NCI-H526 (cell line): ENCODE measurements around the gene PPTC7.
"Not testable (repeated sequence)": the region's sequence is repeated elsewhere in the genome, so short reads cannot be mapped to it uniquely, and the experiment has no call there.

Source experiments
- DNase-seq, 2 experiments: peaks; one replicate each; lab custom pipeline; 2025; lab: John Stamatoyannopoulos, UW

Gene PPTC7

GRCh38 chr12:110561471-110562201, 21.5 kb downstream of the PPTC7 start:
- no peak for DNase-seq

- DNase-seq: no peak
Observed at GRCh38 chr12:110560946-110561345, 22.2 kb downstream of the PPTC7 start.

- DNase-seq: no peak
Observed at GRCh38 chr12:110560048-110560447, 23.1 kb downstream of the PPTC7 start.

GRCh38 chr12:110558945-110559344, 24.2 kb downstream of the PPTC7 start:
- not testable (repeated sequence) for DNase-seq

GRCh38 chr12:110557300-110557699, 25.8 kb downstream of the PPTC7 start:
- no peak for DNase-seq

- no peak for DNase-seq
Observed at GRCh38 chr12:110556705-110557104, 26.4 kb downstream of the PPTC7 start.

GRCh38 chr12:110555577-110556406, 27.3 kb downstream of the PPTC7 start:
- no peak for DNase-seq

GRCh38 chr12:110554184-110554583, 28.9 kb downstream of the PPTC7 start:
- DNase-seq: no peak

GRCh38 chr12:110550981-110551380, 32.1 kb downstream of the PPTC7 start:
- DNase-seq: no peak

GRCh38 chr12:110549716-110550115, 33.4 kb downstream of the PPTC7 start:
- no peak for DNase-seq

- DNase-seq: no peak
Observed at GRCh38 chr12:110548678-110549077, 34.4 kb downstream of the PPTC7 start.

- DNase-seq: no peak
Observed at GRCh38 chr12:110547090-110547489, 36.0 kb downstream of the PPTC7 start.

- DNase-seq: no peak
Observed at GRCh38 chr12:110546339-110546738, 36.8 kb downstream of the PPTC7 start.

- DNase-seq: no peak
Observed at GRCh38 chr12:110545812-110546211, 37.3 kb downstream of the PPTC7 start.

- peak; percentile 24 to 42 for DNase-seq
Observed at GRCh38 chr12:110545259-110545658, 37.9 kb downstream of the PPTC7 start.

- DNase-seq: no peak
Observed at GRCh38 chr12:110543965-110544364, 39.2 kb downstream of the PPTC7 start.

- DNase-seq: no peak
Observed at GRCh38 chr12:110543252-110543959, 39.7 kb downstream of the PPTC7 start.

- no peak for DNase-seq
Observed at GRCh38 chr12:110540048-110540447, 43.1 kb downstream of the PPTC7 start.

- no peak for DNase-seq
Observed at GRCh38 chr12:110538869-110539622, 44.1 kb downstream of the PPTC7 start.

GRCh38 chr12:110537605-110538409, 45.3 kb downstream of the PPTC7 start:
- DNase-seq: no peak
